Endothelial cell (in vitro differentiated cells): Measurements from ENCODE around the gene ZHX3. TPM values are rescaled to one million over a fixed set of nuclear protein-coding genes. Genes with fewer than 3 reads are reported as not detected.
A peak's percentile ranks its signal among the peaks of the same experiment; 100 is the strongest.

ENCODE experiments used
- DNase-seq: peaks from one replicate; pipeline ENCODE4 v3.0.0; 2021; ENCODE audit warnings: low spot score
- H3K27ac Mint-ChIP-seq: one replicate; pipeline ENCODE4 v1.8.0; 2021; ENCODE audit warnings: mixed read lengths, inconsistent platforms; ENCODE audit not compliant: unreplicated experiment
- H3K27me3 Mint-ChIP-seq: one replicate; pipeline ENCODE4 v1.8.0; 2021; ENCODE audit warnings: mild to moderate bottlenecking, moderate library complexity, mixed read lengths, inconsistent platforms; ENCODE audit not compliant: unreplicated experiment
- H3K36me3 Mint-ChIP-seq: one replicate; pipeline ENCODE4 v1.8.0; 2021; ENCODE audit warnings: mild to moderate bottlenecking, low read depth, mixed read lengths, inconsistent platforms; ENCODE audit not compliant: unreplicated experiment
- H3K4me1 Mint-ChIP-seq: one replicate; pipeline ENCODE4 v1.8.0; 2021; ENCODE audit warnings: mild to moderate bottlenecking, mixed read lengths, inconsistent platforms; ENCODE audit not compliant: unreplicated experiment
- H3K4me3 Mint-ChIP-seq: one replicate; pipeline ENCODE4 v1.8.0; 2021; ENCODE audit warnings: mild to moderate bottlenecking, mixed read lengths, inconsistent platforms; ENCODE audit not compliant: unreplicated experiment
- H3K9me3 Mint-ChIP-seq: one replicate; pipeline ENCODE4 v1.8.0; 2021; ENCODE audit warnings: mixed read lengths, inconsistent platforms; ENCODE audit not compliant: unreplicated experiment
- CTCF ChIP-seq: fragments of 200-600 bp; sonication (generic); IDR thresholded peaks from one replicate; pipeline ENCODE4 v1.5.0; 2021; ENCODE audit warnings: antibody characterized with exemption; ENCODE audit not compliant: unreplicated experiment
- total RNA-seq: library from RNA; stranded (reverse); fragmentation: NEBNext Ultra II Directional; extraction: Animal tissue kit (Norgen Biotek cat#: 25700); gene quantifications from one replicate; pipeline ENCODE4 v1.2.1, GENCODE V29; 2021; ENCODE audit not compliant: unreplicated experiment

ZHX3 gene
- total RNA-seq, 1 donor from 2014 or later: 20.9 TPM

- Mint-ChIP-seq H3K27ac (peak overlapping the region; percentile 78), H3K9me3 (no peaks in the 10 kb centered on the region), H3K27me3 (peaks cover 5% of the 10 kb centered on the region), H3K4me3 (no peak overlapping the region), H3K4me1 (peaks cover 26% of the 10 kb centered on the region), H3K36me3 (no peaks in the 10 kb centered on the region)
- no peak for TF ChIP-seq CTCF
- no peak for DNase-seq
These were observed 16.5 kb upstream of the ZHX3 start for GRCh38 chr20:41334036-41334435.

GRCh38 chr20:41331731-41332130 lies 14.2 kb upstream of the ZHX3 start:
- no peaks in the 10 kb centered on the region for H3K36me3 Mint-ChIP-seq
- no peak for TF ChIP-seq CTCF
- H3K27ac Mint-ChIP-seq: no peak overlapping the region
- no peak for DNase-seq
- H3K4me3 Mint-ChIP-seq: no peak overlapping the region
- H3K9me3 Mint-ChIP-seq: no peaks in the 10 kb centered on the region
- peaks cover 2% of the 10 kb centered on the region for H3K27me3 Mint-ChIP-seq
- peaks cover 30% of the 10 kb centered on the region for H3K4me1 Mint-ChIP-seq

GRCh38 chr20:41330941-41331340 lies 13.4 kb upstream of the ZHX3 start:
- DNase-seq: no peak
- Mint-ChIP-seq H3K9me3 (no peaks in the 10 kb centered on the region), H3K27me3 (peaks cover 2% of the 10 kb centered on the region), H3K36me3 (no peaks in the 10 kb centered on the region), H3K4me3 (no peak overlapping the region), H3K27ac (no peak overlapping the region), H3K4me1 (peaks cover 30% of the 10 kb centered on the region)
- no peak for TF ChIP-seq CTCF

- Mint-ChIP-seq H3K36me3 (no peaks in the 10 kb centered on the region), H3K9me3 (no peaks in the 10 kb centered on the region), H3K27ac (no peak overlapping the region), H3K4me3 (no peak overlapping the region), H3K4me1 (peaks cover 25% of the 10 kb centered on the region), H3K27me3 (peaks cover 2% of the 10 kb centered on the region)
- no peak for DNase-seq
- TF ChIP-seq CTCF: no peak
These were observed 12.8 kb upstream of the ZHX3 start for GRCh38 chr20:41330343-41330720.

- Mint-ChIP-seq H3K27ac (no peak overlapping the region), H3K4me3 (no peak overlapping the region), H3K27me3 (peaks cover 2% of the 10 kb centered on the region)
These were observed 12.2 kb upstream of the ZHX3 start for GRCh38 chr20:41329435-41330342.

More at GRCh38 chr20:41329435-41330342, 12.2 kb upstream of the ZHX3 start:
- no peak for TF ChIP-seq CTCF
- H3K4me1 Mint-ChIP-seq: peaks cover 19% of the 10 kb centered on the region
- no peak for DNase-seq
- no peaks in the 10 kb centered on the region for H3K9me3 Mint-ChIP-seq
- H3K36me3 Mint-ChIP-seq: no peaks in the 10 kb centered on the region
